Loucy (cell line): ENCODE measurements around the gene YEATS4.

Source experiments
- H2AFZ ChIP-seq: fragments of 200-600 bp; sonication (generic); 2 replicates; pipeline ENCODE4 v1.6.0; 2016; ENCODE audit warnings: antibody characterized with exemption, mild to moderate bottlenecking, low read length, moderate library complexity
- H3F3A ChIP-seq: fragments of 200-600 bp; 2 replicates; pipeline ENCODE4 v1.6.0; 2016; ENCODE audit warnings: antibody characterized with exemption, low read depth, mild to moderate bottlenecking
- H3K27me3 ChIP-seq: fragments of 200-600 bp; sonication (generic); 2 replicates; pipeline ENCODE4 v1.6.1; 2014; ENCODE audit warnings: low read length, mild to moderate bottlenecking; ENCODE audit not compliant: insufficient read depth, poor library complexity, severe bottlenecking
- H3K36me3 ChIP-seq: fragments of 200-600 bp; sonication (generic); 2 replicates; pipeline ENCODE4 v1.6.1; 2016; ENCODE audit warnings: low read length; ENCODE audit not compliant: insufficient read depth
- H3K4me1 ChIP-seq: fragments of 200-600 bp; sonication (generic); 2 replicates; pipeline ENCODE4 v1.5.1; 2014; ENCODE audit warnings: low read length, mild to moderate bottlenecking; ENCODE audit not compliant: insufficient read depth, poor library complexity, severe bottlenecking
- H3K4me2 ChIP-seq: fragments of 200-600 bp; sonication (generic); 2 replicates; pipeline ENCODE4 v1.6.0; 2014; ENCODE audit warnings: antibody characterized with exemption, low read length, low read depth, mild to moderate bottlenecking; ENCODE audit not compliant: poor library complexity, severe bottlenecking
- H3K4me3 ChIP-seq: fragments of 200-600 bp; sonication (generic); 2 replicates; pipeline ENCODE4 v1.5.1; 2014; ENCODE audit warnings: low read length, mild to moderate bottlenecking, mixed read lengths; ENCODE audit not compliant: poor library complexity, severe bottlenecking
- H3K79me2 ChIP-seq: fragments of 200-600 bp; sonication (generic); 2 replicates; pipeline ENCODE4 v1.6.1; 2014; ENCODE audit warnings: low read length; ENCODE audit not compliant: insufficient read depth
- H3K9ac ChIP-seq: fragments of 200-600 bp; sonication (generic); 2 replicates; pipeline ENCODE4 v1.6.0; 2014; ENCODE audit warnings: mild to moderate bottlenecking, low read depth, low read length, moderate library complexity; ENCODE audit not compliant: poor library complexity, severe bottlenecking
- H3K9me2 ChIP-seq: fragments of 200-600 bp; sonication (generic); replicated peaks from 2 replicates; pipeline ENCODE4 v1.6.1; 2016; ENCODE audit warnings: low read depth, low read length, mixed read lengths
- H3K9me3 ChIP-seq: fragments of 200-600 bp; sonication (generic); 2 replicates; pipeline ENCODE4 v1.6.1; 2014; ENCODE audit warnings: mild to moderate bottlenecking, antibody characterized with exemption, low read length, low read depth; ENCODE audit not compliant: insufficient read depth
- H4K20me1 ChIP-seq: fragments of 200-600 bp; sonication (generic); 2 replicates; pipeline ENCODE4 v1.6.0; 2014; ENCODE audit warnings: antibody characterized with exemption, low read length, mild to moderate bottlenecking; ENCODE audit not compliant: insufficient read depth, poor library complexity, severe bottlenecking
- CTCF ChIP-seq: fragments of 200-600 bp; sonication (generic); conservative IDR thresholded peaks from 2 replicates; pipeline ENCODE4 v1.5.1; 2014; ENCODE audit warnings: mild to moderate bottlenecking, antibody characterized with exemption, low read length
- EZH2phosphoT487 ChIP-seq: fragments of 200-600 bp; IDR thresholded peaks from 2 replicates; pipeline ENCODE4 v1.6.1; 2018; ENCODE audit warnings: antibody characterized with exemption, mild to moderate bottlenecking, moderate library complexity, borderline replicate concordance

YEATS4 gene

GRCh38 chr12:69368171-69368570, 8.6 kb downstream of the YEATS4 start:
- Histone ChIP-seq H3K4me1 (peaks cover 38% of the 10 kb centered on the region), H3K4me2 (peak overlapping the region; percentile 56), H3K9me3 (no peaks in the 10 kb centered on the region), H4K20me1 (peaks cover 33% of the 10 kb centered on the region), H3F3A (no peaks in the 10 kb centered on the region; the same call in 1 of the 2 replicates), H3K9me2 (no peaks in the 10 kb centered on the region), H2AFZ (no peak overlapping the region), H3K4me3 (no peak overlapping the region), H3K27me3 (no peaks in the 10 kb centered on the region), H3K36me3 (peaks cover 69% of the 10 kb centered on the region), H3K9ac (peak overlapping the region; percentile 1), H3K79me2 (peaks cover 81% of the 10 kb centered on the region)
- TF ChIP-seq CTCF (no peak), EZH2phosphoT487 (no peak)

- no peak overlapping the region for H3K4me3 ChIP-seq
- no peak overlapping the region for H3K9ac ChIP-seq
- no peaks in the 10 kb centered on the region for H3K27me3 ChIP-seq
- no peaks in the 10 kb centered on the region for H3K9me2 ChIP-seq
- TF ChIP-seq EZH2phosphoT487 (no peak), CTCF (no peak)
- no peaks in the 10 kb centered on the region for H3K9me3 ChIP-seq
- H3K36me3 ChIP-seq = peaks cover 67% of the 10 kb centered on the region; the same call in 1 of the 2 replicates
- H2AFZ ChIP-seq = no peak overlapping the region
- H3K79me2 ChIP-seq = peaks cover 46% of the 10 kb centered on the region
- H4K20me1 ChIP-seq = no peaks in the 10 kb centered on the region
- no peak overlapping the region for H3K4me2 ChIP-seq
- H3K4me1 ChIP-seq = no peaks in the 10 kb centered on the region
- H3F3A ChIP-seq = no peaks in the 10 kb centered on the region; the same call in 1 of the 2 replicates
Observed at GRCh38 chr12:69383074-69383473, 23.5 kb downstream of the YEATS4 start.

DNA sequence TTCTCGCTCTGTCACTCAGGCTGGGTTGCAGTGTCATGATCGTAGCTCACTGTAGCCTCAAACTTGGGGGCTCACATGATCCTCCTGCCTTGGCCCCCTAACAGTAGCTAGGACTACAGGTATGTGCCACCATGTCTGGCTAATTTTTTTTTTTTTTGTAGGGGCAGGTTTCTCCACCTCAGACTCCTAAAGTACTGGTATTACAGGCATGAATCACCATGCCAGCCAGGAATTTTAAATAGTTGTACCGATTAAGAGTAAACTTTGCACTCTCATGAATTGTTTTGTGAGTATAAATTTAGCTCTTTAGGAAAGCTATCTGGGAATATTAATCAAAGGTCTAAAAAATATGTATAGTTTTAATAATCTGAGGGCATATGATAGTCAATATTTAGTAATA, 25.5 kb downstream of the YEATS4 start:
- Histone ChIP-seq H4K20me1 (no peaks in the 10 kb centered on the region), H2AFZ (no peak overlapping the region), H3K9me3 (no peaks in the 10 kb centered on the region), H3K4me1 (no peaks in the 10 kb centered on the region), H3K27me3 (no peaks in the 10 kb centered on the region), H3K36me3 (peaks cover 58% of the 10 kb centered on the region), H3K79me2 (peaks cover 39% of the 10 kb centered on the region), H3K4me3 (no peak overlapping the region), H3K4me2 (no peak overlapping the region), H3F3A (no peaks in the 10 kb centered on the region; the same call in 1 of the 2 replicates), H3K9me2 (no peaks in the 10 kb centered on the region), H3K9ac (no peak overlapping the region)
- TF ChIP-seq CTCF = no peak
- TF ChIP-seq EZH2phosphoT487 = no peak
